ACHN (cell line): ENCODE results near the gene TMPRSS13.

Source experiments
- DNase-seq: peaks from one replicate; pipeline ENCODE4 v3.0.0-alpha.2; 2015
- in situ Hi-C: cut with HindIII; loops from 2 replicates; pipeline ENCODE4 v1.10.0; 2017; ENCODE audit warnings: low sequenced_read_pairs, low pct_ligation_motif_present, low pct_unique_long_range_greater_than_20kb

The TMPRSS13 gene

GRCh38 chr11:117906126-117906525 lies 23.1 kb downstream of the TMPRSS13 start:
- in situ Hi-C loops, result no loop called here
- DNase-seq, result no peak

- no peak for DNase-seq
- in situ Hi-C loops, result no loop called here
Measured at GRCh38 chr11:117905524-117905923, 23.7 kb downstream of the TMPRSS13 start.

- no peak for DNase-seq
- in situ Hi-C loops, result no loop called here
Measured at GRCh38 chr11:117903505-117904382, 25.5 kb downstream of the TMPRSS13 start.

- no peak for DNase-seq
- in situ Hi-C loops, result no loop called here
Measured at GRCh38 chr11:117902001-117902845, 27.0 kb downstream of the TMPRSS13 start.

GRCh38 chr11:117901601-117902000 lies 27.6 kb downstream of the TMPRSS13 start:
- in situ Hi-C loops, result no loop called here
- DNase-seq, result no peak

- in situ Hi-C loops, result no loop called here
- no peak for DNase-seq
Measured at GRCh38 chr11:117900720-117901440, 28.3 kb downstream of the TMPRSS13 start.

DNA sequence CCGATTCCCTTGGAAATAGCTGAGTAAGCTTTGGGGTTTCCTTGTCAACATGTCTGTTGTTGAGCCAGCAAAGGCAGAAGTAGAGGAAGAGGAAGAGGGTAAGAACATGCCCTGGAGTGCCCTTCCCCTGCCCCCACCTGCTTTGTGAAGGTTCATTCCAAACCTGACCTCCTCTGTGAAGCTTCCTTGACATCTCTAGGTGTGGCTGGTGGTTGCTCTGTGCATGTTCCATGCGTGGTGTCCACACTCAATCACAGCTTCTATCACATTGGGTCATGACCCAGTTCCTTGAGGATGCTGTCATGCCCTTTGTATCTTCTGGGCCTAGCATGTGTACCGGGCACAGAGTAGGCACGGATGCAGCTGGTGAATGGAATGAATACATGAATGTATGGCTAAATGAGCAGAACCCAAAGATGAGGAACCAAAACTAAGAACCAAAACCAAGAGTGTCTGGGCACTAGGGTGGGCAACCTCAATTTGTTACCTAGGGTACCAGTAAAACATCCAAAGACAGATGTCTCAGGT lies 29.0 kb downstream of the TMPRSS13 start:
- DNase-seq, result no peak
- in situ Hi-C loops, result no loop called here

DNA sequence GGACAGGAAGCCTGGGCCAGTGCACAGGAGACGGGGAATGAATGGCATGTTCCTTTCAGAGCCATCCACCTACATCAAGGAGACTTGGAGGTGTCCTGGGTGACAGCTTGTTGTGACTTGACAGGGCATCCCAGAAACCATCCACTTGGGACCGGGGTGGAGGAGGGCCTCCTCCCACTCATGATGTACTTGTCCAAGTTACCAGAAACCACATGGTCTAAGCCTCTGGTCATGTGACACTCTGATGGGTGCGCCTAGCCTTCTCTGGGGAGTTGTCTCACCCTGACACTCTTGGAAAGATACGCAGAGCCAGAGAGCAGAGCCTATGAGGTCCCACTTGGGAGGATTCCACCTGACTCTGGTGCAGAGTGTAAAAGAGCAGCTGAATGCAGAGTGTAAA lies 31.1 kb downstream of the TMPRSS13 start:
- no peak for DNase-seq
- in situ Hi-C loops, result no loop called here

DNA sequence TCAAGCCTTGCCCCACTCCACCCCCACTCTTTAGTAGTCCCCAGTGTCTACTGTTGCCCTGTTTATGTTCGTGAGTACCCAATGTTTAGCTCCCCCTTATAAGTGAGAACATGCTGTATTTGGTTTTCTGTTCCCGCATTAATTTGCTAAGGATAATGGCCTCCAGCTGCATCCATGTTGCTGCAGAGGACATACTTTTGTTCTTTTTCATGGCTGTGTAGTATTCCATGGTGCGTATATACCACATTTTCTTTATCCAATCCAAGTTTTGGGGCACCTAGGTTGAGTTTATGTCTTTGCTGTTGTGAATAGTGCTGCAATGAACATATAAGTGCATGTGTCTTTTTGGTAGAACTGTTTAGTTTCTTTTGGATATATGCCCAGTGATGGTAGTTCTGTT lies 36.6 kb downstream of the TMPRSS13 start:
- no peak for DNase-seq
- in situ Hi-C loops, result no loop called here

GRCh38 chr11:117891362-117891761 lies 37.8 kb downstream of the TMPRSS13 start:
- in situ Hi-C loops, result no loop called here
- DNase-seq, result no peak

DNA sequence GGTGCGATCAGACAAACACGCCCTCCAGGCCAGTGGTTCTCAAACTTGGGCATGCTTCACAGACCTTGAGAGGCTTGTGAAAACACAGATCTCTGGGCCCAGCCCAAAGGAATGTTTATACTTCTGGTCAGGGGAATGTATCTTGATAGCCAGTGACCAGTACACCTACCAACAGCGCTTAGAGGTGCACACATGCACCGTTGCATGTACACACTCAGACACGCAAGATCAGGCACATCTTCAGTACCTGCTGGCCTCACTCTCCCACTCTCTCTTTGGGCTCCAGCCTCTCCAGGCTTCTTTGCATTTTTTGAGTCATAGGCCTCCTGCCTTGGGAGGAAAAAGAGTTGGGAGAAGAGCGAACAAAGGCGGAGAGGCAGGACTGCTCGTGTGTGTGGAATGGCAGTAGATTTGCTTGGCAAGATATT lies 41.0 kb downstream of the TMPRSS13 start:
- in situ Hi-C loops, result no loop called here
- DNase-seq, result no peak

DNA sequence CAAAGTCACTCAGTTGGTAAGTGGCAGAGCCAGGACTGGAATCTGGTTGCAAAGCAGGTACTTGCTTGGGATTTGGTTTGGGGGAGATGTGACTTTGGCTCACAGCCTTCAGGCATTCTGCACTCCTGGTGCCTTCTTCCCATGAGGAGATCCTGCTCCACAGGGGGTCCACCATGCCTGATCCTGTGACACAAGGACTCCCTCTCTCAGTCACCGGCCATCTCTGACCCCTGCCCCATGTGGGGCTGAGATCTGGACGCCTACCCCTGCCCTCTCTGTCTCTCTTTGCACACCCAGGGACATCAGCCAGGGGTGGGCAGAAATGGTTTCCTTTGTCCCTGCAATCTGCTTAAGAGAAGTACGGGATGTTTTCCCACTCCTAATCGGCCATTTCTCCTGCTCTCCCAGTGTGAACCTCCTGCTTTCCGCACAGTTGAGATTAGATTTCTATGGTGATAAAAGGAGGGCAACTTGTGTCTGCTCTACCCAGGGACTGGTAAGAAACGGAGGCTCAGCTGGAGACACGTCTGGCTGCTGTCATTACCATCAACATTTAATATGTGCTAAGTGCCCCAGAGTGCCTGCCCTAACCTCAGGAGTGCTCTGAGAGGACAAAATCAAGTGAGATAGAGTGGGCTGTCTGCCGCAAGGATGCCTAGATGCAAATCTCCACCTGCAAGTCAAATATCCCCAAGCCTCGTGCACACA lies 41.6 kb downstream of the TMPRSS13 start:
- DNase-seq, result no peak
- in situ Hi-C loops, result no loop called here

- in situ Hi-C loops, result no loop called here
- DNase-seq, result no peak
Measured at GRCh38 chr11:117885777-117886176, 43.4 kb downstream of the TMPRSS13 start.

GRCh38 chr11:117884994-117885393 lies 44.2 kb downstream of the TMPRSS13 start:
- in situ Hi-C loops, result no loop called here
- DNase-seq, result no peak

- in situ Hi-C loops, result no loop called here
- DNase-seq, result no peak
Measured at GRCh38 chr11:117883063-117883462, 46.1 kb downstream of the TMPRSS13 start.

- in situ Hi-C loops, result no loop called here
- DNase-seq, result no peak
Measured at GRCh38 chr11:117882311-117882905, 46.8 kb downstream of the TMPRSS13 start.

- DNase-seq, result no peak
- in situ Hi-C loops, result no loop called here
Measured at GRCh38 chr11:117881217-117881616, 48.0 kb downstream of the TMPRSS13 start.
